T-helper 2 cell (primary cell): Measurements from ENCODE around the gene FHIP2A.
"Not testable (repeated sequence)": the region's sequence is repeated elsewhere in the genome, so short reads cannot be mapped to it uniquely, and the experiment has no call there.

Experiments used
- DNase-seq, 5 experiments: peaks; one replicate each; pipeline versions ENCODE4 v3.0.0 to v3.0.0-alpha.2; 2012 to 2022
- total RNA-seq, 2 donors: gene quantifications; one replicate each; lab custom pipeline; 2026; lab: John Stamatoyannopoulos, UW

FHIP2A gene, protein sequence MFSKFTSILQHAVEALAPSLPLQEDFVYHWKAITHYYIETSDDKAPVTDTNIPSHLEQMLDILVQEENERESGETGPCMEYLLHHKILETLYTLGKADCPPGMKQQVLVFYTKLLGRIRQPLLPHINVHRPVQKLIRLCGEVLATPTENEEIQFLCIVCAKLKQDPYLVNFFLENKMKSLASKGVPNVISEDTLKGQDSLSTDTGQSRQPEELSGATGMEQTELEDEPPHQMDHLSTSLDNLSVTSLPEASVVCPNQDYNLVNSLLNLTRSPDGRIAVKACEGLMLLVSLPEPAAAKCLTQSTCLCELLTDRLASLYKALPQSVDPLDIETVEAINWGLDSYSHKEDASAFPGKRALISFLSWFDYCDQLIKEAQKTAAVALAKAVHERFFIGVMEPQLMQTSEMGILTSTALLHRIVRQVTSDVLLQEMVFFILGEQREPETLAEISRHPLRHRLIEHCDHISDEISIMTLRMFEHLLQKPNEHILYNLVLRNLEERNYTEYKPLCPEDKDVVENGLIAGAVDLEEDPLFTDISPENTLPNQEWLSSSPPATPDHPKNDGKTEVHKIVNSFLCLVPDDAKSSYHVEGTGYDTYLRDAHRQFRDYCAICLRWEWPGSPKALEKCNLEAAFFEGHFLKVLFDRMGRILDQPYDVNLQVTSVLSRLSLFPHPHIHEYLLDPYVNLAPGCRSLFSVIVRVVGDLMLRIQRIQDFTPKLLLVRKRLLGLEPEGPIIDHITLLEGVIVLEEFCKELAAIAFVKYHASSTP
- 71.1 to 75.7 reads per million in 2 donors for total RNA-seq

DNA sequence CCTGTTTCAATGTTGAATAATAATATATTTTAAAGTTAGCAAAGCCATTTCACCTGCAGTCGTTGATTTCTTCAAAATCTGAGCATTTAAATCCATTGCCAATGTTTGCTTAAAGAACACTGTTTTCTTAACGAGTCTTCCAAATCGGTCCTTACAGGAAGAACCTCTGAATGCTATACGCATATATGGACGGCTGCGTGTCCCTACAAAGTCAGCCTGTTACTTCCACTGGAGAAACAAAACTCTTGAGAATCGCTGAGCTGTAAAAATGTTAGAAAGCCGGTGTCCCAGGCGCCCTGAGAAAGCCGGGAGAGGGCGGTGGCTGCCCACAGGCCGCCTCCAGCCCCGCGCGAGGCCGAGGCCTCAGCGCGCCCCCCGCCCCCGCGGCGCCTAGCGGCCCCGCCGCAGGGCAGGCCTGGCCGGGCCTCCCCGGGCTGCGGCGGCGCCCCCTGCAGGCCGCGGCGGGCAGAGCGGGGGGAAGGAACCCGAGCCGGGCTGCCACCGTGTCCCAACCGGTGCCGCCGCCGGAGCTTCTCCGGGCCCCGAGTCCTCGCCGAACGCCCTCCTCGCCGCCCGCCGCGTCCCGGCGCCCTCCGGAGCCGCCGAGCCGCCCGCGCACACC is at the start of gene FHIP2A:
Gene FHIP2A (plus strand): TSS at position 488 of the 622 bp plus-strand sequence. CDS start 299 bp downstream, outside the sequence.
- DNase-seq, result peak; percentile 70 to 86 (median 75)

DNA sequence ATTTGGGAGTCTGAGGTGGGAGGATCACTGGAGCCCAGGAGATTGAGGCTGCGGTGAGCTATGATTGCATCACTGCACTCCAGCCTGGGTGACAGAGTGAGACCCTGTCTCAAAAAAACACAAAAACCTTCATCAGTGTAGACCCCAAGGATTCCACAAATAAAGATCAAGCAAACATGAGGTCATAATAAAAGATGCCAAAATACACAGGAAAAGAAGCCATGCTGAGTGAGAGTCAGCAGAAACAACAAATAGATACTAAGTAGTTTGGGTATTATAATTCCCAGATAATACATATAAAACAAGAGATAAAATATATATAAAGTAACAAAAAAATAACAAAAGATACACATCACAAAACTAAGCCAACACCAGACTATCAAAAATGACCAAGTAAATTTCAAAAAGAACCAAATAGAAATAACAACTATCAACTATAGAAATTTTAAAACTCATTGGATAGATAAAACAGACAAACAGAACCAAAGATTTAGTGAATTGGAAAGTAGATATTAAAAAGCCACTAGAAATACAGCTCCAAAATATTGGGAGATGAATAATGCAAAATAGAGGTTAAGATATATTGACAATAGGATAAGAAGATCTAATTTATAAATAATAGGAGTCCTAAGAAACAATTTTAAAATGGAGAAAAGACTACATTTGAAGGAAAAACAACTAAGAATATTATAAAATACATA is 48.9 kb upstream of the FHIP2A start:
- DNase-seq, result no peak

DNA sequence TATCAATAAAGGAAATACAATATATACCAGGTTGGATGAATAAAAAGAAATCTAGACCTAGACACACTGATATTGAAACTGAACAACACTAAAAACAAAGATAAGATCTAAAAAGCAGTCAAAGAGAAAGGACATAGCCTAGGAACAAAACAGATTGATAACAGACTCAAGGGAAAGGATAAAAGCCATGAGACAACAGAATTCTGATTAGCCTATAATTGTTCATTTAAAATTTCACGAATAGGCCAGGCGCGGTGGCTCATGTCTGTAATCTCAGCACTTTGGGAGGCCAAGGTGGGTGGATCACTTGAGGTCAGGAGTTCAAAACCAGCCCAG is 48.4 kb upstream of the FHIP2A start:
- DNase-seq, result peak in 1 of 5 experiments; percentile 58

DNA sequence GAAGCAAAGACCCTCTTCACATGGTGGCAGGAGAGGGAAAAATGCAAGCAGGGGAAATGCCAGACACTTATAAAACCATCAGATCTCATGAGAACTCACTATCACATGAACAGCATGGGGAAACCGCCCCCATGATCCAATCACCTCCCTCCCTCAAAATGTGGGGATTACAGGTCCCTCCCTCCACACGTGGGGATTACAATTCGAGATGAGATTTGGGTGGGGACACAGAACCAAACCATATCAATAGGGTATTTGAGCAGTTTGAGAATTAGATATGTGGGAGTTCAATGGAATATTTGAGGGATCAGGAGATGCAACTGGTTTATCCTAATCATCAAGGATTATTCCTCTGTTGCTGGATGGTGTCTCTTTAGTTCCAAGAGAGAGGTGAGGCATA is 46.5 kb upstream of the FHIP2A start:
- not testable (repeated sequence) for DNase-seq

DNA sequence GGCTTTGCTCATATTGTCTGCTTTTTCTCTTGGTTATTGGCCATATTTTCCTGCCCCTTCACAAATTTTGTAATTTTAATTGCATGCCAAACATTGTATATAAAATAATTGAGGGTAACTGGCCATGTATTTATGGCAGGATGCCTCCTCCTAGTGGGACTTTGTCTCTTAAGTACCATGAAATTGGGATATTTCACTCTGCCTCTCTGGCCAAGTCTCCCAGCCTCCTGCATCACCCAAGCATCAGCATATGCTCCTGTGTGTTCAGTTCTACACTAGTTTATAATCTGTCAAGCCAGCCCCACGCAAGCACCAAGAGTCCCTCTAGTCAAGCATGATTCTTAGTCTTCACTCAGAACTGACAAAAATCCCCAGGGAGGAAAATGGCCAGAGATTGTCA is 44.2 kb upstream of the FHIP2A start:
- DNase-seq, result no peak

DNA sequence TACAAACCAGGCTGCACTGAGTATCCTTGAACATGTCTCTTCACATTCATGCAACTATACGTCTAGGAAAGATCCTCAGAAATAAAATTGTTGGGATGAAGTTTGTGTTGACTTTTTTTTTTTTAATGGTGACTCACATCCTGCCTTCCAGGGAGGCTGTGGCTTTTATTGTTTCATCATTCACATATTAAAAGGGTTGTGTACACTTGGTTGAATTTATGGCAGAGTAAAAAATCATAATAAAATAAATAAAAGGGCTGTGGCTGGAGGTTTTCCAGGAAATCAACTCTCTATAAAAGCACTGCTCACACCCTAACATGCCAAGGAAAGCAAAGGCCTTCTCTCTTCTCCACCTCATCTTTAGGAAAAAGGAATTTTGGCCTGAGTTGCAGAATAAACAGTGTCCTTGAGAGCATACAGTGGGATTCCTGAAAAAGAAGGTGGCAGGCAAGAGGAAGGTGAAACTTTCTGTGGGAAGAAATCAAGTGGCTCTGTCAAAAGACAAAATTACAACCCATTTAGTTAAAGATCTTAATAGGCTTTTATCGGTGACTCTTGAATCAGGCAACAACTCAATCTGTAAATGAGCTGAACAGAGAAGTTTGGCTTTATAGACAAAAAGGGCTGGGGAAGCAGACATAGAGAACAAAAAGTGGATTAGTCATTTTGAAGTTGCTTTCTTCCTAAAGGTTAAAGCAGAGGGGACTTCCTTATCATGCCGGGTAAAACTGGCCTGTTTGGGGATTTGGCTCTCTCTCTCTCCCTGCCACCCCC is 41.6 kb upstream of the FHIP2A start:
- DNase-seq, result no peak

DNA sequence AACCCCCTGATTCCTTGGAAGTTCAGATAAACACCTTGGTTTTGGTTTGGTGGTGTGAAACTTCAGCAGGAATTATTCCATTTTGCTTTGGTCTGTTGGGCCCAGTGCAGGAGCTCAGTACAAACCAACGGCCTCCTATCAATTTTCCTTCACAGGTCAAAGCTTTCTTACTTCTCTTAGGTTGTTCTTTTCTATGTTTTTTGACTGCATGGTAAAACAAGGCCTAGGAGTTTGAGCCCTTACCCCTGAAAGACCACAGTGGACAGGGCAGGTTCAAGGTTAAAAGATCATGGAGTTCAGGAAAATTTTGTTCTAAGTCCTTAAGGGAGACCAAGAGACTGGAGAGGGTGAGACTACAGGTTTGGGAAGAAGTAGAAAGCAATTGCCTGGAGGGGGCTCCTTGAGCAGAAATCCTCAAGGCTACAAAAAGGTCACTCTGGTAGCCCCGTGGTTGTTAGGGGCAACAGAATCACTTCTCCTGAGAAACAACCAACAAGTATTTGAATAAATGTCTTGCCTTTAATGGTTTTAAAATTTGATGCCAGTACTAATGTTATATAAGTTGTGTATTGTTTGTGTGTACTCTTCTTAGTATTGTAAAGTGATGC is 40.9 kb upstream of the FHIP2A start:
- DNase-seq, result no peak

DNA sequence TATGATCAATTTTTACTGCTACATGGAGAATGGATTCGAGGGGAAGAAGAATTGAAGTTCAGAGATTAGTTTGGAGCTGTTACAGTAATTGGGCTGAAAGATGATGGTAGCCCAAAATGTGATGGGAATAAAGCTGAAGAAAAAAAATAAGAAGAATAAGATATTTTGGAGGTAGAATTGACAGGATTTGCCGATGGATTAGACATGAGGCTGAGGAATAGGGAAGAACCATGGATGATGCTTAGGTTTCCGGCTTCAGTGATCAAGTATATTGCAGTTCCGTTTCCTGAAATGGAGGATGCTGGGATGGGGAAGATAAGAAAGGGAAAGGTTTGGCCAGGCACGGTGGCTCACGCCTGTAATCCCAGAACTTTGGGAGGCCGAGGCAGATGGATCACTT is 38.9 kb upstream of the FHIP2A start:
- DNase-seq, result no peak

DNA sequence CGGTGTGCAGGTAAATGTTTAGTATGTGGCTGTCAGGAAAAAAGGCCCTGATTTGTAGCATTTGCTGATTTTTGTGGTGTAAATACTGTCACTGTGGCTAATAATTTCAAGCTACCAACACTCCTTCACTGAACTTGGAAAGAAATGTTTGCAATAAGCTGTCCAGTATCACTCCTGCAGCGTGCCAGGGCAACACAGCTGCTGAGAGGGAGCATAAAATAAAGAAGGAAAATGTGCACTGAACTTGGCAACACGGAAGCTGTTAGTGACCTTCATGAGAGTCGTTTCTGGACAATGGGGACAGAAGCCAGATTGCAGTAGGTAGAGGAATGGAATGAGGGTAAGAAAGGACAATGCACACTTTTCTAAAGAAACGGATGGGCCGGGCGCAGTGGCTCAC is 37.9 kb upstream of the FHIP2A start:
- DNase-seq, result no peak

DNA sequence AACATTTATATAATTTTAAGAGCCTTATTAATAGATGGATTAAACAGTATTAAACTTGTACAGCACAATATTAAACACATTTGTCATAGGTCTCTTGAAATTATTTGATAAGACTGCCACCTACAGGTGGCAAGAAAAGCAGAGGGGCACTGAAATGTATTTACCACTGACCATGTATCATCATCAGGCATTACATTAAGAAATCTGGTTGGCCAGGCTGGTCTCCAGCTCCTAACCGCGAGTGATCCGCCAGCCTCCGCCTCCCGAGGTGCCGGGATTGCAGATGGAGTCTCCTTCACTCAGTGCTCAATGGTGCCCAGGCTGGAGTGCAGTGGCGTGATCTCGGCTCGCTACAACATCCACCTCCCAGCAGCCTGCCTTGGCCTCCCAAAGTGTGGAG is 35.1 kb upstream of the FHIP2A start:
- peak in 2 of 5 experiments; percentile 16 to 47 for DNase-seq

DNA sequence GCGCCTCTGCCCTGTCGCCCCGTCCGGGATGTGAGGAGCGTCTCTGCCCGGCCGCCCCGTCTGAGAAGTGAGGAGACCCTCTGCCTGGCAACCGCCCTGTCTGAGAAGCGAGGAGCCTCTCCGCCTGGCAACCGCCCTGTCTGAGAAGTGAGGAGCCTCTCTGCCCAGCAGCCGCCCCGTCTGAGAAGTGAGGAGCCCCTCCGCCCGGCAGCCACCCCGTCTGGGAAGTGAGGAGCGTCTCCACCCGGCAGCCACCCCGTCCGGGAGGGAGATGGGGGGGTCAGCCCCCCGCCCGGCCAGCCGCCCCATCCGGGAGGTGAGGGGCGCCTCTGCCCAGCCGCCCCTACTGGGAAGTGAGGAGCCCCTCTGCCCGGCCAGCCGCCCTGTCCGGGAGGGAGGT is 34.4 kb upstream of the FHIP2A start:
- DNase-seq, result not testable (repeated sequence)

DNA sequence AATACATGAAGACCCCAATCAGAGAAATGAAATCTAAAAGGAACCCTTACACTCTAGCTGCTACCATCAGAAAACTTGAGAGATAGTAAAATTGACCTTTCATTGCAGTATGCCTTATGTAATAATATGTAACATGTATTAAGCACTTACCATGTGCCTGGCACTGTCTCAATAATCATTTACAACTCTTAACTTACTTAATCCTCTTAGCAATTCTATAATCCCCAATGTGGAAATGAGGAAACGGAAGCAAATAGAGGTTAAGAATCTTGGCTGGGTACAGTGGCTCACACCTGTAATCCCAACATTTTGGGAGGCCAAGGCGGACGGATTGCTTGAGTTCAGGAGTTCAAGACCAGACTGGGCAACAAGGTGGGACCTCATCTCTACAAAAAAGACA is 29.8 kb upstream of the FHIP2A start:
- no peak for DNase-seq

DNA sequence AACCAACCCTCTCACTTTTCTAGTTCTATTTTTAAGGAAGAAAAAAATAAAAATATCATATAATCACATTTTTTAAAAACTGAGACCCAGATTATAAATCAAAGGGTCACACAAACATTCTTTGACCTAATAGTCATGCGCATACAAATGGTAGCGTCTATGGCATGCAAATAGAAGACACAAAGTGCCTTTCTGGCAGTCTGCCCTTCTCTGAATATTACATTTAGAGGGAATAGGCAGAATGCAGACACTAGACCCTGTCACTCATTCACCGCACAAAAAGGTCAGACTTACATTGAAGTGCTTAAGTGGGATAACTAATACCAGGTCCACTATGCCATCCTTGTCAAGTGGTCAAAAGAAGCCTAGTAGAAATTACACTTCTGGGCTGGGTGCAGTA is 26.5 kb upstream of the FHIP2A start:
- DNase-seq, result no peak

DNA sequence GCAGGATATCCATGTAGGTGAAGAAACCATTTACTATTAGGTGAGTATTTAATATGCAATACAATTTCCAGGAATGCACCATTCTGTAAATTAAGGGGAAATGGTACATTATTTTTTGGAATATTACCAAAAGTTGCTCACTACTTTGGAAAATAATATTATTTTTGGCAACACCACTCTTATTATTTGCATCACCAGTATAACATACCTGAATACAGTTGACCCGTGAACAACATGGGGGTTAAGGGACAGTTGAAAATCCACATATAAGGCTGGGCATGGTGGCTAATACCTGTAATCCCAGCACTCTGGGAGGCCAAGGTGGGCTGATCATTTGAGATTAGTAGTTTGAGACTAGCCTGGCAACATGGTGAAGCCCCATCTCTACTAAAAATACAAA is 21.2 kb upstream of the FHIP2A start:
- no peak for DNase-seq

DNA sequence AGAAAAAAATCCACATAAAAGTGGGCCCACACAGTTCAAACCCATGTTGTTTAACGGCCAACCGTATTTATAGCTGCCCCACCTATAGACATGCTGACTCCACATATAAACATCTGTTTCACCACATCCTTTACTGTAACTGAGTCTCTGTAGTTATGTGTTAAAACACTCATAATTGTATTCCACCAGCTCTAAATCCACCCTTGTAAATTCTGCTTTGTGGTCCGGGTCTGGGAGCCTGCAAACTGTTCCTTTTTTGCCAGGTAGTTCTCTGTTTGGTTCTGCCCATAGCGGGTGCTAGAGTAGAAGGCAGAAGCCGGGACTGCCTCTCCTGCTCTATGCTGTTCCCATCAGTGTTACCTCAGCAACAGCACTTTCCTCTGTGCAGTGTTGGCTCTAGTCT is 20.2 kb upstream of the FHIP2A start:
- peak in 2 of 5 experiments; percentile 30 to 94 for DNase-seq

DNA sequence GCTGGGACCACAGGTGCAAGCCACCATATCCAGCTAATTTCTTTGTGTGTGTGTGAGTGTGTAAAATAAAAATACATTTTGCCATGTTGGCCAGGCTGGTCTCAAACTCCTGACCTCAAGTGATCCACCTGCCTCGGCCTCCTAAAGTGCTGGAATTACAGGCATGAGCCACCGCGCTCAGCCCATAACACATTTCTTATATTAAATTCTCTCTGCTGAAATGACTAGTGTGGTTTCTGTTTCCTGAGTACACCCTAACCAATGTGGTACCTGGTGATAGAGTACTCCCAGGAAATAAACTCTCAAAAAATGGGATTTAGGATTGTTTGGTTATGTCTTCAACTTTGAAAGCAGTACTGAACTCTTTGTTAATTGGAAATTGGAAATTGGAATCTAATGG is 19.4 kb upstream of the FHIP2A start:
- DNase-seq, result peak in 1 of 5 experiments; percentile 56

DNA sequence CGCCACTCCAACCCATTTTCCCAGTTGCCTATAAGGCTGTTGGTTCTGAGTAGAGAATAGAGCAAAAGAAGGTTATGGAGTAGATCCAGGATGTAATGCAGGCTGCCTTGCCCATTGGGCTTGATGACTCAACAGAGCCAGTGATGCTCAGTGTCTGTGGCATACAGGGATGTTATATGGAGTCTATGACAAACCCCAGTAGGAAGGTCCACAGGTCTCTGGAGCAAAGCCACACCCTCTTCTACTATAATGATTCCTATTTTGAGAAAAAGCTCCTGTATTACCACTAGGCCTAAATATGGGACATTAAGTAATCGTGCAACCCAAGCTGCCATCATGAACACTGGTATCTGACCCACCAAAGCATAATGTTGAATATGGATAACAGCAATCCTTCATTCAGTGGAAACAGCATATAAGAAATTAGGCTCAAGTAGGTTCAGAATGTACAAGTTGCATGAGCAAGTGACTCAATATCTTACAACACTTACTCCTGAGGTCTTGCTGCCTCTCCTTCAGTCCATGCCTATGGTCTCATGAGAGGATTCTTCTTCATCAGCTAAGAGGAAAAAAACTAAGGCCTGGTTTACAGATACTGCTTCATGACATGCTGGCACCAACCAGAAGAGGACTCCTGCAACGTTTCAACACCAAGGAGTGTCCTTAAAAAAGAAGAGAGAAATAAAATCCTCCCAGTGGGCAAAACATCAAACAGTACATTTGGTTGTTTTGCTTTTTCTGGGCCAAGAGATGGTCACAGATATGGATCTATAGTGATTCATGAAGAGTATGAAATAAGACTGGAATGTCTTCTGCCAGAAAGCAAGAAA is 14.8 kb upstream of the FHIP2A start:
- no peak for DNase-seq

DNA sequence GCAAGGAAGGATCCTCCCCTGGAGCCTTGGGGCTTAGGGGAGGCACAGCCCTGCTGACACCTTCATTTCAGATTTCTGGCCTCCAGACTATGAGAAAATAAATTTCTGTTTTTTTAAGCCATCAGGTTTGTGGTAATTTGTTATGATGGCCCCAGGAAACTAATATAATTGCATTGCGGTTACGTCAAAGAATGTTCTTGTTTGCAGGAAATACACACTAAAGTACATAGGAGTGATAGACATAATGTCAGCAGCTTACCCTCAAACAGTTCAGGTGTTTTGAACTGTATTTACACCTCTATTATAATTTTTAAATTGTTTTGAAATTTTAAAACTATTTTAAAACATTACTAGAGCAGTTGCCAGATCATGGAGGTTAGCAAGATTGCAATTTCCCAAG is 12.6 kb upstream of the FHIP2A start:
- DNase-seq, result peak in 2 of 5 experiments; percentile 19 to 28

DNA sequence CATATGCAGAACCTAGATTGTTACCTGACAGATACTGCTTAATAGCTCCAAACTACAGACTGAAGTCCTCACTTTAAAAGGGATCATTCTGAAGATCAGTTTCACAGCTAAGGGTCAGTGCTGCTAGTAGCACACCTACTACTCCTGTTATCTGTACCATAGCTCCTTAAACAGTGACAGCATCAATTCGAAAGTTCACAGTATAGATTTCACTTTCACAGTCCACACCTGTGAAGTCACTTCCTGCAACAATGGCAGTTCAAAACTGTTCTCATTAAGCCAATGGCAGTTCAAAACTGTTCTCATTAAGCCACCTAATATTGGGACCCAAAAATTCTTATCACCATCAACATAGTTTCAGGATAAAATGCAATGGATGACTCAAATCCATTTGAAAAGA is 10.7 kb upstream of the FHIP2A start:
- peak in 1 of 5 experiments; percentile 77 for DNase-seq

DNA sequence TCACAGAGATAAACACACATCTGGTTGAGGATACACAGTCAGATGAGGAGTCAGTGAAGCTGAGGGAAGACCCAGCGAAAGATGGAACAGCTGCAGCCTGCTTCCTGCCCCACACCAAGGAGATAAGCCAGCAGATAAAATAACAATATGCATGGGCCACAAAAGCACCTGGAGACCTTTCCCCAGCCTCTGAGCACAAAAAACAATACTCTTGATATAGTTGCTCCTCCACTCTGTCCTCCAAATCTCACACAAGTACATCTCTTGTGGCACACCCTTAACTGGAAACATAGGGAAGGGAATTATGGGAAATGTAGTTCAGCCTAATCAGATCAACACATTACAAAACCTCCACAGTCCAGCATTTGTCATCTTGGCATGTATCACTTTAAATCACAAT is 9.7 kb upstream of the FHIP2A start:
- peak in 1 of 5 experiments; percentile 59 for DNase-seq

DNA sequence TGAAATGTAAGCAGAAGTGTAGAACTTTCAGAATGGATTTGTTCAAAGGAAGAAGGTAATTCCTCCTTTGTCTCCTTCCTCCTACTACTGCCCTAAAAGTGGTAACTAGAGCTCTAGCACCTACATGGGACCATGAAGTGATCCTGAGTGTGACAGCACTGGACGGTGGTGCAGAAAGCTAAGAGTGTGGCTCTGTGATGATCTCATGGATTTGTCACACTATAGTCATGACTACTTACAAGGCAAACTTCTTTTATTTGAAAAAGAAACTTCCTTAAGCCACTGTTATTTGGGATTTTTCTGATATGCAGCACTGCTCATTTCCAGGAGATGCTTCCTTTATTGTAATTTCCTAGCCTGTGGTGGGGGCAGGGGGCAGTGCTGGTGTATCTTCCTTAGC is 5.8 kb upstream of the FHIP2A start:
- no peak for DNase-seq
